Thyroid gland (tissue), 4 donors: ENCODE measurements around the gene ANKLE2. TPM values are rescaled to one million over a fixed set of nuclear protein-coding genes. Genes with fewer than 3 reads are reported as not detected.
"Not testable (repeated sequence)": the region's sequence is repeated elsewhere in the genome, so short reads cannot be mapped to it uniquely, and the experiment has no call there.

Experiments used
- DNase-seq, 2 donors: peaks; one replicate each; pipeline ENCODE4 v3.0.0-alpha.2; 2019
- H3K27ac ChIP-seq, 3 donors: fragments of 200-600 bp; sonication (generic); 1 replicate in 2 of 3; 2 replicates in 1 of 3; pipeline ENCODE4 v1.5.1; 2016 to 2019; ENCODE audit warnings: mild to moderate bottlenecking in 1 of 3, moderate library complexity in 1 of 3
- H3K27me3 ChIP-seq: fragments of 200-600 bp; sonication (generic); one replicate; pipeline ENCODE4 v1.5.1; 2019
- H3K36me3 ChIP-seq, 2 donors: fragments of 200-600 bp; sonication (generic); one replicate each; pipeline ENCODE4 v1.5.1; 2016 to 2019
- H3K4me1 ChIP-seq, 2 donors: fragments of 200-600 bp; sonication (generic); one replicate each; pipeline ENCODE4 v1.5.1; 2017 to 2019
- H3K4me3 ChIP-seq, 3 donors: fragments of 200-600 bp; sonication (generic); replicated peaks in 1 of 3; 1 replicate in 2 of 3; 2 replicates in 1 of 3; pipeline ENCODE4 v1.5.1; 2016; ENCODE audit warnings: mild to moderate bottlenecking in 1 of 3
- H3K9me3 ChIP-seq: fragments of 200-600 bp; sonication (generic); one replicate; pipeline ENCODE4 v1.5.1; 2017
- POLR2A ChIP-seq, 2 donors: fragments of 450-650 bp; IDR thresholded peaks; one replicate each; pipeline ENCODE4 v1.6.1; 2017; ENCODE audit warnings: antibody characterized with exemption in 2 of 2, mild to moderate bottlenecking in 2 of 2, moderate library complexity in 1 of 2
- WGBS, 2 donors: methylation state at CpG; one replicate each; pipeline ENCODE4 v1.1.5; 2017; 5-methylcytosine and 5-hydroxymethylcytosine counted together
- intact Hi-C: fragments of 100-400 bp; cut with DNase I; formaldehyde crosslinking; loops from one replicate; pipeline ENCODE4 v1.15.1; 2023
- total RNA-seq, 4 donors: library from RNA; depleted of rRNA; stranded (reverse); fragments of >200 nt; gene quantifications; one replicate each; pipeline ENCODE4 v1.2.3, GENCODE V29; 2016
- TF ChIP-seq, protein P1 (sequence below), 6 experiments: fragments of 200-600 bp in 3 of 6; fragments of 450-650 bp in 3 of 6; sonication (generic) in 3 of 6; IDR thresholded peaks; one replicate each; pipeline ENCODE4 v1.5.1; 2016 to 2019; ENCODE audit warnings: antibody characterized with exemption in 6 of 6, mild to moderate bottlenecking in 2 of 6, inconsistent platforms in 1 of 6, moderate library complexity in 1 of 6

ANKLE2 gene
- total RNA-seq, 4 donors from 2014 or later = 50.7 to 70.7 (median 55.3) TPM

DNA sequence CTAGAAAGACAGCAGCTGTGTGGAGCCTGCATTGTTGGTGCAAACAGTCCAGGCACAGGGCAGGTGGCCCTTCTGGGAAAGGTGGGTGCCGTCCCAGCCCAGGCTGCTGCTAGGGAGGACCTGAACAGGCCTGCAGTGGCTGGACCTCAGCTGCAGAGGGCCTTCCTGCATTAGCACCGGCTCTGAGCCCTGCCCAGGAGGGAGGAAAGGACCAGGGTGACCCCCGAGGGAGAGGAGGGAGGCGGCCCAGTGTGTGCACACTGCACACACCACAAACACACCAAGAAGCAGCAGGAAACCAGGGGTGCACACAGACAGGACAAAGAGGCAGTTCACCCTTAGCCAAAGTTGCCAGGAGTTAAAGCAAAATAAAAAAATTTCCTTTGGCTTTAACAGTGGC lies 59.0 kb downstream of the ANKLE2 start:
- TF ChIP-seq, protein P1, sequence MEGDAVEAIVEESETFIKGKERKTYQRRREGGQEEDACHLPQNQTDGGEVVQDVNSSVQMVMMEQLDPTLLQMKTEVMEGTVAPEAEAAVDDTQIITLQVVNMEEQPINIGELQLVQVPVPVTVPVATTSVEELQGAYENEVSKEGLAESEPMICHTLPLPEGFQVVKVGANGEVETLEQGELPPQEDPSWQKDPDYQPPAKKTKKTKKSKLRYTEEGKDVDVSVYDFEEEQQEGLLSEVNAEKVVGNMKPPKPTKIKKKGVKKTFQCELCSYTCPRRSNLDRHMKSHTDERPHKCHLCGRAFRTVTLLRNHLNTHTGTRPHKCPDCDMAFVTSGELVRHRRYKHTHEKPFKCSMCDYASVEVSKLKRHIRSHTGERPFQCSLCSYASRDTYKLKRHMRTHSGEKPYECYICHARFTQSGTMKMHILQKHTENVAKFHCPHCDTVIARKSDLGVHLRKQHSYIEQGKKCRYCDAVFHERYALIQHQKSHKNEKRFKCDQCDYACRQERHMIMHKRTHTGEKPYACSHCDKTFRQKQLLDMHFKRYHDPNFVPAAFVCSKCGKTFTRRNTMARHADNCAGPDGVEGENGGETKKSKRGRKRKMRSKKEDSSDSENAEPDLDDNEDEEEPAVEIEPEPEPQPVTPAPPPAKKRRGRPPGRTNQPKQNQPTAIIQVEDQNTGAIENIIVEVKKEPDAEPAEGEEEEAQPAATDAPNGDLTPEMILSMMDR (IDR thresholded peaks at IDR 0.05) = no peak
- WGBS, 2 donors = 56 to 100% methylated on average over 1 to 2 of the region's 4 CpGs
- Histone ChIP-seq H3K4me1 (no peaks in the 10 kb centered on the region), H3K27me3 (no peaks in the 10 kb centered on the region), H3K36me3 (no peaks in the 10 kb centered on the region), H3K4me3 (no peak overlapping the region), H3K9me3 (no peaks in the 10 kb centered on the region), H3K27ac (no peak overlapping the region)
- intact Hi-C loops = no loop called here
- no peak for DNase-seq

DNA sequence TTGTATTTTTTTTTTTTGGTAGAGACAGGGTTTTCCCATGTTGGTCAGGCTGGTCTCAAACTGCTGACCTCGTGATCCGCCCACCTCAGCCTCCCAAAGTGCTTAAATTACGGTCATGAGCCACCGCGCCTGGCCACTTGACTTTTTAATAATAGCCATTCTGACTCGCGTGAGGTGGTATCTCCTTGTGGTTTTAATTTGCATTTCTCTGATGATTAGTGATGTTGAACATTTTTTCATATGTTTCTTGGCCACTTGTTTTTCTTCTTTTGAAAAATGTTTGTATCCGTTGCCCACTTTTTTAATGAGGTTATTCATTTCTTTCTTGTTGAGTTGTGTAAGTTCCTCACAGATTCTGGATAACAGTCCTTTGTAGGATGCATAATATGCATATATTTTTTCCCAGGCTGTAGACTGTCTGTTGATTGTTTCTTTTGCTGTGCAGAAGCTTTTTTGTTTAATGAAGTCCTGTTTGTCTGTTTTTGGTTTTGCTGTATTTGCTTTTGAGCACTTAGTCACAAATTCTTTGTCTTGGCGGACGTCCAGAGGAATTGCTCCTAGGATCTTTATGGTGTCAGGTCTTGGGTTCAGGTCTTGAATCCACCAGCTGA lies 61.3 kb downstream of the ANKLE2 start:
- H3K4me3 ChIP-seq = no peak overlapping the region
- H3K27ac ChIP-seq = no peak overlapping the region
- H3K9me3 ChIP-seq = no peaks in the 10 kb centered on the region
- H3K4me1 ChIP-seq = no peaks in the 10 kb centered on the region
- intact Hi-C loops = no loop called here
- TF ChIP-seq, protein P1 (IDR thresholded peaks at IDR 0.05) = no peak
- TF ChIP-seq POLR2A (IDR thresholded peaks at IDR 0.05) = no peak
- no peak for DNase-seq
- 92% methylated on average over 10 of the region's 10 CpGs for WGBS, 2 donors
- H3K27me3 ChIP-seq = no peaks in the 10 kb centered on the region
- peaks cover 0 to 7% of the 10 kb centered on the region in 2 donors for H3K36me3 ChIP-seq

DNA sequence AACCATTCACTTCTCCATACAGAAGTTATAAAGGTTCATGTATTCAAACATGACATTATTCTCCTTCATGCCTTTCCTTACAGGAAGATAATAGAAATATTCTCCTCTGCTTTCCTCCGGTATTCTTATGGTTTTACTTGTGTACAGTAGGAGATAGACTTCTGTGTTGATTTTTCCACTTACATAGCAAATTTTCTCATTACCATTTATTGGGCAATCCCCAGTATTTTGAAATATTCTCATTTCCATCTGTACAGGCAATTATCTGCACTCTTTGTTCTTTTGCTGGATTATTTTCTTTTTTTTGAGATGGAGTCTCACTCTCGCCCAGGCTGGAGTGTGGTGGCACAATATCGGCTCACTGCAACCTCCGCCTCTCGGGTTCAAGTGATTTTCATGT lies 63.3 kb downstream of the ANKLE2 start:
- TF ChIP-seq, protein P1 (IDR thresholded peaks at IDR 0.05) = no peak
- no peak for TF ChIP-seq POLR2A (IDR thresholded peaks at IDR 0.05)
- DNase-seq = no peak
- Histone ChIP-seq H3K27ac (no peak overlapping the region), H3K4me1 (no peaks in the 10 kb centered on the region), H3K9me3 (no peaks in the 10 kb centered on the region), H3K27me3 (no peaks in the 10 kb centered on the region), H3K36me3 (peaks cover 0 to 7% of the 10 kb centered on the region in 2 donors), H3K4me3 (no peak overlapping the region)
- intact Hi-C loops = no loop called here
- 95 to 98% methylated on average over 5 of the region's 5 CpGs for WGBS, 2 donors

DNA sequence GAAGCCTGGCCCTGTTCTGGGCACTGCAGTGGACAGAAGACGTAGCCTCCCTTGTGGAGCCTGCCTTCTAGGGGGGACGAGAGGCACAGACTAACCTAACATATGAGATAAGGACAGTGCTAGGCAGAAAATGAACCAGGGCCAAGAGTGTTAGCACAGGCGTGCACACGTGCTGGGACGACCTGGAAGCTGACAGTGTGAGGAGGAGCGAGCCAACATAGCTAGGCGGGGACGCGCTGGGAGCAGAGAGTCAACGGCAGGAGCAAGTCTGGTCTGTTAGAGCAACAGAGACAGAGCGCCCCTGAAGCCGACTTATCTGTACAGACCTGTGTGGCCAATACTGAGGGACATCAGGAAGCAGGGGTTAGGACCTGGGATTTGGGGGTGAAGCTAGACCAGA lies 66.2 kb downstream of the ANKLE2 start:
- Histone ChIP-seq H3K27ac (no peak overlapping the region), H3K4me3 (no peak overlapping the region), H3K4me1 (no peaks in the 10 kb centered on the region), H3K27me3 (no peaks in the 10 kb centered on the region), H3K9me3 (no peaks in the 10 kb centered on the region), H3K36me3 (peaks cover 0 to 7% of the 10 kb centered on the region in 2 donors)
- intact Hi-C loops = no loop called here
- DNase-seq = no peak
- 95 to 96% methylated on average over 12 of the region's 12 CpGs for WGBS, 2 donors
- TF ChIP-seq, protein P1 (IDR thresholded peaks at IDR 0.05) = no peak

DNA sequence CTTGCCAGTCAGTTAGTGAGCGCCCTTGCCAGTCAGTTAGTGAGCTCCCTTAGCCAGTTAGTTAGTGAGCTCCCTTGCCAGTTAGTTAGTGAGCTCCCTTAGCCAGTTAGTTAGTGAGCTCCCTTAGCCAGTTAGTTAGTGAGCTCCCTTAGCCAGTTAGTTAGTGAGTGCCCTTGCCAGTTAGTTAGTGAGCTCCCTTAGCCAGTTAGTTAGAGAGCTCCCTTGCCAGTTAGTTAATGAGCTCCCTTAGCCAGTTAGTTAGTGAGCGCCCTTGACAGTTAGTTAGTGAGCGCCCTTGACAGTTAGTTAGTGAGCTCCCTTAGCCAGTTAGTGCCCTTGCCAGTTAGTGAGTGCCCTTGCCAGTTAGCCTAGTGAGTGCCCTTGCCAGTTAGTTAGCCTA lies 66.7 kb downstream of the ANKLE2 start:
- 92 to 94% methylated on average over 2 to 3 of the region's 3 CpGs for WGBS, 2 donors
- H3K4me1 ChIP-seq, H3K27me3 ChIP-seq, DNase-seq, intact Hi-C loops, H3K4me3 ChIP-seq, H3K27ac ChIP-seq, H3K36me3 ChIP-seq, H3K9me3 ChIP-seq: not testable (repeated sequence)

DNA sequence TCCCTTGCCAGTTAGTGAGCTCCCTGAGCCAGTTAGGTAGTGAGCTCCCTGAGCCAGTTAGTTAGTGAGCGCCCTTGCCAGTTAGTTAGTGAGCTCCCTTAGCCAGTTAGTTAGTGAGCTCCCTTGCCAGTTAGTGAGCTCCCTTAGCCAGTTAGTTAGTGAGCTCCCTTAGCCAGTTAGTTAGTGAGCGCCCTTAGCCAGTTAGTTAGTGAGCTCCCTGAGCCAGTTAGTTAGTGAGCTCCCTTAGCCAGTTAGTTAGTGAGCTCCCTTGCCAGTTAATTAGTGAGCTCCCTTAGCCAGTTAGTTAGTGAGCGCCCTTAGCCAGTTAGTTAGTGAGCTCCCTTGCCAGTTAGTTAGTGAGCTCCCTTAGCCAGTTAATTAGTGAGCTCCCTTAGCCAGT lies 69.6 kb downstream of the ANKLE2 start:
- DNase-seq = not testable (repeated sequence)

More for the DNA sequence above, 69.6 kb downstream of the ANKLE2 start:
- intact Hi-C loops, H3K36me3 ChIP-seq, H3K27ac ChIP-seq, H3K4me3 ChIP-seq, H3K9me3 ChIP-seq, H3K4me1 ChIP-seq, H3K27me3 ChIP-seq: not testable (repeated sequence)
- WGBS, 2 donors = 83 to 100% methylated on average over 1 to 2 of the region's 3 CpGs
